22Rv1 (cell line): ENCODE results near the gene SMAD3.

Source experiments
- H3K27ac ChIP-seq: fragments of 450-650 bp; 2 replicates; pipeline ENCODE4 v1.5.1; 2017
- ZFX ChIP-seq: fragments of 450-650 bp; IDR thresholded peaks from 2 replicates; pipeline ENCODE4 v1.6.1; 2017; ENCODE audit warnings: antibody characterized with exemption, borderline replicate concordance
- TF ChIP-seq, protein P1 (sequence below): fragments of 450-650 bp; IDR thresholded peaks from 2 replicates; pipeline ENCODE4 v1.5.1; 2017; ENCODE audit warnings: mild to moderate bottlenecking

Gene SMAD3

GRCh38 chr15:67225336-67225735 lies 159.9 kb downstream of the SMAD3 start:
- no peak for TF ChIP-seq ZFX
- no peak overlapping the region for H3K27ac ChIP-seq

DNA sequence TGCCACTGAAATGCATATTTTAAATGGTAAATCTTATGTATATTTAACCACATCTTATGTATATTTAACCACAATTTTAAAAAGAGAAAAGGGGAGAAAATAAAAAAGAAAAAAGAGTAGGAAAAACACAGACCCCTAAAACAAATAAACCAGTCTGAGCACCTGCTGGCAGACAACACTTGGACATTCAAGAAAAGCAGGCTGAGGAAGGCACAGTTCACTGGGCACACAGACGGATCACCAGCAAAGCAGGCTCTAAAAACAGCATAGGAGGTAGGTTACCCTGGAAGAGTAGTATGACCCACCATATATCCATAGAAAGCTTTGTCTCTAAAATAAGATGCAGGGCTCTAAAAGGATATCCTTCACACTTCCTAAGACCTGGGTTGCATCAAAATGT lies 162.0 kb downstream of the SMAD3 start:
- TF ChIP-seq ZFX, result no peak
- TF ChIP-seq, protein P1, sequence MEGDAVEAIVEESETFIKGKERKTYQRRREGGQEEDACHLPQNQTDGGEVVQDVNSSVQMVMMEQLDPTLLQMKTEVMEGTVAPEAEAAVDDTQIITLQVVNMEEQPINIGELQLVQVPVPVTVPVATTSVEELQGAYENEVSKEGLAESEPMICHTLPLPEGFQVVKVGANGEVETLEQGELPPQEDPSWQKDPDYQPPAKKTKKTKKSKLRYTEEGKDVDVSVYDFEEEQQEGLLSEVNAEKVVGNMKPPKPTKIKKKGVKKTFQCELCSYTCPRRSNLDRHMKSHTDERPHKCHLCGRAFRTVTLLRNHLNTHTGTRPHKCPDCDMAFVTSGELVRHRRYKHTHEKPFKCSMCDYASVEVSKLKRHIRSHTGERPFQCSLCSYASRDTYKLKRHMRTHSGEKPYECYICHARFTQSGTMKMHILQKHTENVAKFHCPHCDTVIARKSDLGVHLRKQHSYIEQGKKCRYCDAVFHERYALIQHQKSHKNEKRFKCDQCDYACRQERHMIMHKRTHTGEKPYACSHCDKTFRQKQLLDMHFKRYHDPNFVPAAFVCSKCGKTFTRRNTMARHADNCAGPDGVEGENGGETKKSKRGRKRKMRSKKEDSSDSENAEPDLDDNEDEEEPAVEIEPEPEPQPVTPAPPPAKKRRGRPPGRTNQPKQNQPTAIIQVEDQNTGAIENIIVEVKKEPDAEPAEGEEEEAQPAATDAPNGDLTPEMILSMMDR, result no peak
- no peak overlapping the region for H3K27ac ChIP-seq

DNA sequence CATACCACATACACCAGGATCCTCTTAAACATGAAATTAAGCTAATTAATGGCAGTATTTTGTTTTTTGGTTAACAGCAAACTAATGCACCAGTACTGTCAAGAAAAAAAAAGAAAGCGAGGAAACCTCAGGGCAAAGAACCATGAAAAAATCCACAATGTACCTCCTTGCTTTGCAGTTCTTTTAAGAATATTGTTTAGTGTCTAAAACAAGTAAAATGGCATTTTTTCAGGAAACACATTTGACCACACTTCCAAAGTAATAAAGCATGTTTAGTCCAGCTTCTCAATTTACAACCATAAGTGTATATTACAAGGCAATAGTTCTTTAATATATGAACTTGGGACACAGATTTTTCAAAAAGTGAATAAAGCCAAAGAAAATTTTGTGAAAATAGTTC lies 162.4 kb downstream of the SMAD3 start:
- no peak overlapping the region for H3K27ac ChIP-seq

GRCh38 chr15:67228286-67228685 lies 162.9 kb downstream of the SMAD3 start:
- no peak overlapping the region for H3K27ac ChIP-seq
- TF ChIP-seq, protein P1, result no peak
- no peak for TF ChIP-seq ZFX

More for the DNA sequence above, 162.4 kb downstream of the SMAD3 start:
- TF ChIP-seq, protein P1, result no peak
- no peak for TF ChIP-seq ZFX

DNA sequence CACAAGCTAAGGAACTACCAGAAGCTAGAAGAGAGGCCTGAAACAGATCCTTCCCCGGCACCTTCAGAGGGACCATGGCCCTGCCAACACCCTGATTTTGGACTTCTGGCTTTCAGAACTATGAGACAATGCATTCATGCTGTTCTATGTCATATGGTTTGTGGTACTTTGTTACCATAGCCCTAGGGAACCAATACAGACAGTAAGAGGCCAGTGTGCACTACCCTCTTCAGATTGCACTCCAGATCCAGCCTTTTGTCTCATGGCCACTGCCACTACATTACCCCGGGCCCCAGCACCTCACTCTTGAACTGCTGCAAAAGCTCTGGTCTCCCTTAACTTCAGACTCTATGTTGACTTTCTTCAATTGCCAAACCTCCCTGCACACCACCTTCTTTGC lies 165.1 kb downstream of the SMAD3 start:
- H3K27ac ChIP-seq, result no peak overlapping the region
- TF ChIP-seq ZFX, result no peak
- TF ChIP-seq, protein P1, result no peak

DNA sequence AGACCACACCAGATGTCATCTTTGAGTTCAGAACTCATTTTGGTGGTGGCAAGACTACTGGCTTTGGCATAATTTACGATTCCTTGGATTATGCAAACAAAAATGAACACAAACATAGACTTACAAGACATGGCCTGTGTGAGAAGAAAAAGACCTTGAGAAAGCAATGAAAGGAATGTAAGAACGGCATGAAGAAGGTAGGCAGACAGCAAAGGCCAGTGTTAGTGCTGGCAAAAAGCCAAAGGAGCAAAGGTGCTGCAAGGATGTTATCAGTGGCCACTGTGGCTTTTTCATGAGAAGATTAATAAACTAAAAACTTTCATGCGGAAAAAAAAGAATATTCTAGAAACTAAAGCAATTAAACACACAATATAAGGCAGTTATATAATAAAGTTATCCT lies 167.2 kb downstream of the SMAD3 start:
- no peak overlapping the region for H3K27ac ChIP-seq
- TF ChIP-seq, protein P1, result no peak
- TF ChIP-seq ZFX, result no peak

- no peak overlapping the region for H3K27ac ChIP-seq
- no peak for TF ChIP-seq ZFX
- TF ChIP-seq, protein P1, result peak; percentile 75
These were observed 175.1 kb downstream of the SMAD3 start for GRCh38 chr15:67240235-67241131.
